SU-DHL-6 (cell line): ENCODE data around the gene KDM4B.

Source experiments
- H2AFZ ChIP-seq: fragments of 200-600 bp; sonication (generic); 2 replicates; pipeline ENCODE4 v1.6.1; 2014; ENCODE audit warnings: low read depth, mild to moderate bottlenecking, moderate library complexity, mixed read lengths, antibody characterized with exemption, low read length; ENCODE audit not compliant: severe bottlenecking
- H3F3A ChIP-seq: fragments of 200-600 bp; shearing (Covaris generic); 2 replicates; pipeline ENCODE4 v1.6.0; 2016; ENCODE audit warnings: antibody characterized with exemption, mild to moderate bottlenecking; ENCODE audit not compliant: insufficient read depth
- H3K27ac ChIP-seq: fragments of 200-600 bp; sonication (generic); 2 replicates; pipeline ENCODE4 v1.5.1; 2016; ENCODE audit warnings: low read depth, mild to moderate bottlenecking, low read length, moderate library complexity, mixed read lengths
- H3K27me3 ChIP-seq: fragments of 200-600 bp; sonication (generic), shearing (Covaris generic); 2 replicates; pipeline ENCODE4 v1.6.0; 2014; ENCODE audit warnings: mild to moderate bottlenecking, low read length
- H3K36me3 ChIP-seq: fragments of 200-600 bp; sonication (generic); 2 replicates; pipeline ENCODE4 v1.6.1; 2014; ENCODE audit warnings: mild to moderate bottlenecking, low read length, mixed read lengths
- H3K4me2 ChIP-seq: fragments of 300-600, 200-600 bp; shearing (Covaris generic), sonication (generic); 2 replicates; pipeline ENCODE4 v1.6.0; 2014; ENCODE audit warnings: low read length, low read depth, mild to moderate bottlenecking; ENCODE audit not compliant: poor library complexity, severe bottlenecking
- H3K4me3 ChIP-seq: fragments of 200-600 bp; sonication (generic); 2 replicates; pipeline ENCODE4 v1.5.1; 2014; ENCODE audit warnings: antibody characterized with exemption, low read length, mild to moderate bottlenecking, mixed read lengths; ENCODE audit not compliant: insufficient read depth, poor library complexity, severe bottlenecking
- H3K79me2 ChIP-seq: fragments of 200-600 bp; sonication (generic); 2 replicates; pipeline ENCODE4 v1.6.1; 2014; ENCODE audit warnings: mild to moderate bottlenecking, low read length, moderate library complexity; ENCODE audit not compliant: insufficient read depth
- H3K9ac ChIP-seq: fragments of 200-600 bp; sonication (generic); 2 replicates; pipeline ENCODE4 v1.7.0; 2014; ENCODE audit warnings: mild to moderate bottlenecking, low read length
- H3K9me2 ChIP-seq: fragments of 200-600 bp; sonication (generic); replicated peaks from 2 replicates; pipeline ENCODE4 v1.6.1; 2014; ENCODE audit warnings: low read length; ENCODE audit not compliant: insufficient read depth
- H3K9me3 ChIP-seq: fragments of 200-600 bp; sonication (generic); 2 replicates; pipeline ENCODE4 v1.6.1; 2014; ENCODE audit warnings: low read length, mixed read lengths; ENCODE audit not compliant: insufficient read depth
- H4K20me1 ChIP-seq: fragments of 200-600 bp; sonication (generic); 2 replicates; pipeline ENCODE4 v1.6.1; 2014; ENCODE audit warnings: low read depth, mild to moderate bottlenecking, antibody characterized with exemption, low read length, moderate library complexity, mixed read lengths
- CTCF ChIP-seq: fragments of 200-600 bp; sonication (generic); IDR thresholded peaks from one replicate; pipeline ENCODE4 v1.5.1; 2017; ENCODE audit warnings: antibody characterized with exemption, mild to moderate bottlenecking, low read length, moderate library complexity; ENCODE audit not compliant: insufficient read depth, poor library complexity, severe bottlenecking
- EZH2phosphoT487 ChIP-seq: fragments of 200-600 bp; sonication (generic), shearing (Covaris generic); conservative IDR thresholded peaks from 2 replicates; pipeline ENCODE4 v1.6.1; 2018; ENCODE audit warnings: mild to moderate bottlenecking, antibody characterized with exemption, low read length, moderate library complexity, mixed read lengths

The KDM4B gene

GRCh38 chr19:5077209-5077515 lies 108.2 kb downstream of the KDM4B start:
- H3K36me3 ChIP-seq, result no peaks in the 10 kb centered on the region
- no peak for TF ChIP-seq EZH2phosphoT487
- no peak for TF ChIP-seq CTCF
- no peak overlapping the region for H3K4me3 ChIP-seq
- H3K4me2 ChIP-seq, result no peak overlapping the region
- H4K20me1 ChIP-seq, result no peaks in the 10 kb centered on the region
- H3K9me2 ChIP-seq, result no peaks in the 10 kb centered on the region
- H3K27me3 ChIP-seq, result no peaks in the 10 kb centered on the region
- no peak overlapping the region for H3K27ac ChIP-seq
- H2AFZ ChIP-seq, result no peak overlapping the region
- H3F3A ChIP-seq, result no peaks in the 10 kb centered on the region
- H3K9ac ChIP-seq, result no peak overlapping the region
- no peaks in the 10 kb centered on the region for H3K9me3 ChIP-seq
- no peaks in the 10 kb centered on the region for H3K79me2 ChIP-seq

GRCh38 chr19:5078182-5078581 lies 109.3 kb downstream of the KDM4B start:
- Histone ChIP-seq H3K9ac (no peak overlapping the region), H3K36me3 (no peaks in the 10 kb centered on the region), H3K79me2 (no peaks in the 10 kb centered on the region), H4K20me1 (no peaks in the 10 kb centered on the region), H3K9me3 (no peaks in the 10 kb centered on the region), H3K27me3 (no peaks in the 10 kb centered on the region), H3K4me3 (no peak overlapping the region), H3K4me2 (no peak overlapping the region), H3K27ac (no peak overlapping the region), H2AFZ (no peak overlapping the region), H3F3A (no peaks in the 10 kb centered on the region), H3K9me2 (no peaks in the 10 kb centered on the region)
- TF ChIP-seq CTCF, result no peak
- no peak for TF ChIP-seq EZH2phosphoT487

- H3K79me2 ChIP-seq, result no peaks in the 10 kb centered on the region
- H3K9me3 ChIP-seq, result no peaks in the 10 kb centered on the region
- no peaks in the 10 kb centered on the region for H3K9me2 ChIP-seq
- H3K4me2 ChIP-seq, result no peak overlapping the region
- H3F3A ChIP-seq, result no peaks in the 10 kb centered on the region
- no peaks in the 10 kb centered on the region for H3K27me3 ChIP-seq
- H3K9ac ChIP-seq, result no peak overlapping the region
- no peak for TF ChIP-seq EZH2phosphoT487
- TF ChIP-seq CTCF, result no peak
- H3K4me3 ChIP-seq, result no peak overlapping the region
- no peak overlapping the region for H2AFZ ChIP-seq
- H3K36me3 ChIP-seq, result no peaks in the 10 kb centered on the region
- no peaks in the 10 kb centered on the region for H4K20me1 ChIP-seq
- no peak overlapping the region for H3K27ac ChIP-seq
Observed at GRCh38 chr19:5078666-5079065, 109.8 kb downstream of the KDM4B start.

DNA sequence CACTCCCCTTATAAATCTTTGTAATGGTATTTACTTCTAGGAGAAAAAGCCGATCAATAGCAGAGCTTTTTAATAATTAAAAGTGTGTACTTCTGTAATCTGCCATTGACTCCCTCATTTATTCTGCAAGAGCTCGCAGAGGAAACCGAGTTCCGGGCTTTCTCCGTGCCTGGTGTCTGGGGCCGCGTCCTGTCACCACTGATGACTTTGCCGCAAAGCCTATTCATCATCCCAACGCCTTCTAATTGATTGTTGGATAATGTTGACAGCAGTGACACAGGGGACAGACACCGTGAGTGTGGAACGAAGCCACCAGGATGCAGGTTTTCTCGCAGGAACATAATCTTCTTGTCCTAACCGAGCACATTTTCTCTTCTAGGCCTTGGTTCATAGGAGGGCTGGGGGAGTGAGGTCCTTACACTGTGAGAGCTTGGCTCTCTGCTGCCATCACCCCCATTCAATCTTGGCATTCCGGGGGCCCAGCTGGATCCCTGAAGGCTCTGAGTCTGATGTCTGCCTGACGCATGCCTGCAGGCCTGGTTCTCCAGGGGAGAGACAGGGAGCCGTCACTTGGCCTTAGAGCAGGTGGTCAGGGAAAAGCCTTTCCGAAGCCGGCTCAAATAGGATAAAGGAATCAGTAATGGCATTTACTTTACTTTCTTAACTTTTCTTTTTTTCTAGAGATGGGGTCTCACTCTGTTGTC lies 110.3 kb downstream of the KDM4B start:
- Histone ChIP-seq H3K4me3 (no peak overlapping the region), H3F3A (no peaks in the 10 kb centered on the region), H3K9me3 (no peaks in the 10 kb centered on the region), H3K27ac (no peak overlapping the region), H3K79me2 (no peaks in the 10 kb centered on the region), H3K27me3 (no peaks in the 10 kb centered on the region), H3K9ac (no peak overlapping the region), H3K36me3 (no peaks in the 10 kb centered on the region), H3K9me2 (no peaks in the 10 kb centered on the region), H4K20me1 (no peaks in the 10 kb centered on the region), H3K4me2 (no peak overlapping the region), H2AFZ (no peak overlapping the region)
- TF ChIP-seq CTCF (no peak), EZH2phosphoT487 (no peak)
